Activated T-helper 1 cell treated with anti-CD3 and anti-CD28 coated beads, Interleukin-12 subunit alpha, Interleukin-12 subunit beta, Interleukin-2, Interleukin-4 antibody, amounts not matched to agents 30 ng/mL and 10 ng/mL and 1 ng/mL, durations not matched to agents 14 hours and 24 hours and 36 hours (primary cell): ENCODE results near the gene AP1G1. TPM values are rescaled to one million over a fixed set of nuclear protein-coding genes. Genes with fewer than 3 reads are reported as not detected.
A peak's percentile ranks its signal among the peaks of the same experiment; 100 is the strongest.

Experiments
- DNase-seq: peaks from one replicate; pipeline ENCODE4 v3.0.0; 2021; ENCODE audit warnings: low spot score
- H3K27ac Mint-ChIP-seq: one replicate; pipeline ENCODE4 v1.8.0; 2021; ENCODE audit warnings: mild to moderate bottlenecking, mixed read lengths
- H3K27me3 Mint-ChIP-seq: one replicate; pipeline ENCODE4 v1.8.0; 2022; ENCODE audit warnings: mild to moderate bottlenecking, moderate library complexity, mixed read lengths; ENCODE audit not compliant: insufficient read depth
- H3K36me3 Mint-ChIP-seq: one replicate; pipeline ENCODE4 v1.8.0; 2021; ENCODE audit warnings: low read depth, mixed read lengths
- H3K4me1 Mint-ChIP-seq: one replicate; pipeline ENCODE4 v1.8.0; 2021; ENCODE audit warnings: low read depth, mixed read lengths
- H3K4me3 Mint-ChIP-seq: one replicate; pipeline ENCODE4 v1.8.0; 2021; ENCODE audit warnings: mild to moderate bottlenecking, moderate library complexity, mixed read lengths
- H3K9me3 Mint-ChIP-seq: one replicate; pipeline ENCODE4 v1.8.0; 2021; ENCODE audit warnings: mixed read lengths
- intact Hi-C: fragments of 100-400 bp; cut with micrococcal nuclease; formaldehyde crosslinking; loops from one replicate; pipeline ENCODE4 v1.15.1; 2024
- total RNA-seq: library from RNA; stranded (reverse); gene quantifications from 2 replicates; pipeline ENCODE4 v1.2.3, GENCODE V29; 2022

The AP1G1 gene
- total RNA-seq, 1 donor from 2014 or later: 85.5 TPM

- Mint-ChIP-seq H3K36me3 (peaks cover 15% of the 10 kb centered on the region), H3K27me3 (peaks cover 6% of the 10 kb centered on the region), H3K4me1 (peaks cover 15% of the 10 kb centered on the region), H3K27ac (no peak overlapping the region), H3K9me3 (no peaks in the 10 kb centered on the region), H3K4me3 (no peak overlapping the region)
- DNase-seq: no peak
- intact Hi-C loops: loop anchor here (10.0 kb wide), 2 partner anchors 263 to 937 kb away; partner anchors contain the start of gene ZNF23
Observed at GRCh38 chr16:71727551-71728324, 80.9 kb downstream of the AP1G1 start.

GRCh38 chr16:71726476-71727315 is 81.9 kb downstream of the AP1G1 start:
- Mint-ChIP-seq H3K4me3 (no peak overlapping the region), H3K27me3 (peaks cover 6% of the 10 kb centered on the region), H3K9me3 (no peaks in the 10 kb centered on the region), H3K4me1 (peaks cover 19% of the 10 kb centered on the region), H3K27ac (no peak overlapping the region), H3K36me3 (peaks cover 5% of the 10 kb centered on the region)
- intact Hi-C loops: loop anchor here (10.0 kb wide), 2 partner anchors 262 to 938 kb away; partner anchors contain the start of gene ZNF23
- no peak for DNase-seq

DNA sequence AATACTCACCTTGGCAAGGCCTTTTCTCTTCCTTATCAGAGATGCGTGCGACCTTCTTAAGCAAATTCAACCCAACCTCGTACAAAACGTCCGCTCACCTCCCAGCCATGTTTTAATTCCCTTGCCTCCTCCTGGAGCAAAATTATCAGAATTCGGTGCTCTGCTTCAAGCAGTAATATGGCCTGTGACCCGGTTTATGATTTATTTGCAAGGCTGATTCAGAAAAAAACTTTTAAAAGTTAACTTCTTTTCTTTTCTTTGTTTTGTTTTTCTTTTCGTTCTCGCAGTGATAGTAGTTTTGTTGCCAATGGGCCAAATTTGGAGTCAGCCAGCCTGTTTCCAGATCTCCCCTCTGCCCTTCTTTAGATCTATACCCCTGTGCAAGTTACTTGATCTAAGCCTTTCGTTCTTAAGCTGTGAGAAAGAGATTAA is 84.3 kb downstream of the AP1G1 start, which contains the start of gene PHLPP2:
Gene PHLPP2, minus strand, starts transcription at position 382 of the 432 bp plus-strand sequence. CDS start 9,906 bp downstream, outside the sequence.
- H3K36me3 Mint-ChIP-seq: no peaks in the 10 kb centered on the region
- intact Hi-C loops: loop anchor here (1.0 to 10.0 kb wide), 8 partner anchors 84 to 940 kb away; partner anchors contain the start of genes AP1G1, CMTR2, DHX38 and TXNL4B
- no peak for DNase-seq
- H3K4me1 Mint-ChIP-seq: peaks cover 14% of the 10 kb centered on the region
- peak within 1 kb of the TSS; percentile 85 for H3K4me3 Mint-ChIP-seq
- no peaks in the 10 kb centered on the region for H3K9me3 Mint-ChIP-seq
- no peak within 1 kb of the TSS for H3K27ac Mint-ChIP-seq
- peaks cover 6% of the 10 kb centered on the region for H3K27me3 Mint-ChIP-seq

DNA sequence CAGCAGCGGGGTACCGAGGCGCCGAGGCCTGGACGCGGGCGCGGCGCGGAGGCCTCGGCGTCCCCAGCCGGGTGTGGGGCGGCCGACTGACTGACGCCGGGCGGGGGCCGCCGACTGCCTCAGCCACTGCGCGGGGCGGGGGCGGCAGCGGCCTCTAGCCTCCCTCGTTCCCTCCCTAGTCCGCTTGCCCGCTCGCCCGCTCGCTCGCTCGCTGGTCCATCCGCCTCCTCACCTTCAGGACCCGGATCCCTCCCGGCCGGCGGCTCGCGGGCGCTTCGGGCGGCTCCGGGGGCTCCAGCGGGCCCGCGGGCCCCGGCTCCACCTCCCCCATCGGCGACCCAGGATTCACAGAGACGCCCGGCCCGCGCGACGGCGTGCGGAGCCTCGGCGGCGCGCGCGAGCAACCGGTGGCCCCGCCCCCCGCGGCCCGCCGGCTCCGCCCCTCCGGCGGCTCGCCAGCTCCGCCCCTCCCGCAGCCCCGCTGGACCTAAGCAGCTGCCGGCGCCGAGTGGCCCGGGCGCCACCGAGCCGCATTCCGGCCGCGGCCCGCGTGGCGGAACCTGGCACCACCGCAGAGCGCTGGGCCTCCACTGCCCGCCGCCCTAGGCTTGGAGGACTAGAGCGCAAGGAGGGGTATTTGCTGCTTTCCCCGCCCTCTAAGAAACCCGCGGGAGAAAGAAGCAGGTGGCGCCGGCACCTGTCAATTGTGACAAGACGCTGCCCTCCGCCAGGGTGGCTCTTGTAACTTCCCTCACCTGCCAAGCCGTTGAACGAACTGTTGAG is 84.9 kb downstream of the AP1G1 start:
- Mint-ChIP-seq H3K4me1 (peaks cover 14% of the 10 kb centered on the region), H3K9me3 (no peaks in the 10 kb centered on the region), H3K27ac (no peak overlapping the region), H3K36me3 (no peaks in the 10 kb centered on the region), H3K4me3 (peak overlapping the region; percentile 85), H3K27me3 (peaks cover 6% of the 10 kb centered on the region)
- intact Hi-C loops: loop anchor here (1.0 to 10.0 kb wide), 12 partner anchors 23 to 941 kb away; partner anchors contain the start of genes AP1G1, CMTR2, DHODH and DHX38
- DNase-seq: peak; percentile 72

- H3K9me3 Mint-ChIP-seq: no peaks in the 10 kb centered on the region
- H3K27ac Mint-ChIP-seq: peak overlapping the region; percentile 80
- H3K4me1 Mint-ChIP-seq: peaks cover 14% of the 10 kb centered on the region
- H3K36me3 Mint-ChIP-seq: no peaks in the 10 kb centered on the region
- intact Hi-C loops: loop anchor here (1.0 to 10.0 kb wide), 9 partner anchors 24 to 942 kb away; partner anchors contain the start of genes CMTR2, DHODH, DHX38 and IST1
- H3K27me3 Mint-ChIP-seq: peaks cover 6% of the 10 kb centered on the region
- peak; percentile 48 for DNase-seq
- peak overlapping the region; percentile 92 for H3K4me3 Mint-ChIP-seq
Observed at GRCh38 chr16:71722801-71723536, 85.7 kb downstream of the AP1G1 start.

DNA sequence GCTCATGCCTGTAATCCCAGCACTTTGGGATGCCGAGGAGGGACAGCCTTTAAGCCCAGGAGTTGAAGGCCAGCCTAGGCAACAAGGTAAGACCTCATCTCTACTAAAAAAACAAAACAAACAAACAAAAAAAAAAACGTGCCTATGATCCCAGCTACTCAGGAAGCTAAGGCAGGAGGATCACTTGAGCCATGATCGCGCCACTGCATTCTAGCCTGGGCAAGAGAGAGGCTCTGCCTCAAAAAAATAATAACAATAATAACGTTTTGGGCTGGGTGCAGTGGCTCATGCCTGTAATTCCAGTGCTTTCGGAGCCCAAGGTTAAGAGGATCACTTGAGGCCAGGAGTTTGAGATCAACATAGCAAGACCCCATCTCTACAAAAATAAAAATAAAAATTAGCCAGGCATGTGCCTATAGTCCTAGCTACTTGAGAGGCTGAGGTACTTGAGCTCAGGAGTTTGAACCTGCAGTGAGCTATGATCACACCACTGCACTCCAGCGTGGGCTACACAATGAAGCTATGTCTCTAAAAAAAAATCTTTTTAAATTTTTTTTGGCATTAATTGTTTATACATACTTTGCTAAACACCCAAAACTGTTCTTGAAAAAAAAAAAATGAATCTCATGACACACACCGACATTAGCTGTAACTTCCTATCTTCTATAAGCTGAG is 87.4 kb downstream of the AP1G1 start:
- H3K27me3 Mint-ChIP-seq: peaks cover 6% of the 10 kb centered on the region
- H3K4me3 Mint-ChIP-seq: peak overlapping the region; percentile 66
- no peak overlapping the region for H3K27ac Mint-ChIP-seq
- intact Hi-C loops: loop anchor here (5.0 to 10.0 kb wide), 5 partner anchors 256 to 944 kb away; partner anchors contain the start of genes CMTR2, DHX38, TXNL4B and VAC14
- peaks cover 14% of the 10 kb centered on the region for H3K4me1 Mint-ChIP-seq
- H3K36me3 Mint-ChIP-seq: peaks cover 2% of the 10 kb centered on the region
- DNase-seq: no peak
- H3K9me3 Mint-ChIP-seq: no peaks in the 10 kb centered on the region

DNA sequence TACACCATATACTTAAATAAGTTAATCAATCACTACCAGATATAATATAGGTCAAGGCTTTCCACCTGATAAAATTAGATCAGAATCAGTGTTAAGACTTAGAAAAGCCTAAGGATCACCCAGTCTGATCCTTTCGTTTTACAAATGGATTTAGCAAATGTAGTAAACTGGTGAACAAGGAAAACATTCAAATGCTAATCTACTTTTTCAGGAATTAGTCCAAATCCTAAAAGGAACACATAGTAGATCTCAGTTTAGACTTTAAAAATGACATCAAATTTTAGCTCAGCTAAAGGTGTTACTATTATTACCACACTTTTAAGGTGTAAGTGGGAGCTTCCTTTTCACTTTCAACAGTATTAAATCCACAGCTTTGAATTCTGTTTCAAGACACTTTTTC is 96.1 kb downstream of the AP1G1 start:
- Mint-ChIP-seq H3K27ac (no peak overlapping the region), H3K4me3 (no peak overlapping the region), H3K27me3 (no peaks in the 10 kb centered on the region), H3K36me3 (peaks cover 5% of the 10 kb centered on the region), H3K4me1 (peaks cover 8% of the 10 kb centered on the region), H3K9me3 (no peaks in the 10 kb centered on the region)
- DNase-seq: no peak
- intact Hi-C loops: no loop called here

DNA sequence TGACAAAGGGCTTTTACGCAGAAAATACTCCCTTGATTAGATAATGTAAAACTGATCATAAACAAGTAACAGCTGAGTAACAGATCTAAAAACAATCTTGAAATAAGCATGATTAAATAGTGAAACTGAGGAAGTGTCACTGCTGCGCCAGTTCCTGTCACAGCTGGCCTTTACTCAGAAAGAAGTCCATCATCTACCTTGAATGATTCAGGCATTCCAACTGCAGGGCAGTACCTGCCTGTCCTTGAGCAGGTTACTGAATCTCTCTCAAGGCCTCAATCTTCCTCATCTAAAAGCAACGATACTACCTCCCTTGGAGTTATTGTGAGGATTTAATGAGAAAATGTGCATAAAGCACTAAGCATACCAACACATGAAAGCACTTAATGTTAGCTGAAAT is 96.8 kb downstream of the AP1G1 start:
- H3K9me3 Mint-ChIP-seq: no peaks in the 10 kb centered on the region
- H3K27me3 Mint-ChIP-seq: no peaks in the 10 kb centered on the region
- H3K4me1 Mint-ChIP-seq: peaks cover 8% of the 10 kb centered on the region
- peaks cover 5% of the 10 kb centered on the region for H3K36me3 Mint-ChIP-seq
- DNase-seq: no peak
- intact Hi-C loops: no loop called here
- H3K27ac Mint-ChIP-seq: no peak overlapping the region
- H3K4me3 Mint-ChIP-seq: no peak overlapping the region

DNA sequence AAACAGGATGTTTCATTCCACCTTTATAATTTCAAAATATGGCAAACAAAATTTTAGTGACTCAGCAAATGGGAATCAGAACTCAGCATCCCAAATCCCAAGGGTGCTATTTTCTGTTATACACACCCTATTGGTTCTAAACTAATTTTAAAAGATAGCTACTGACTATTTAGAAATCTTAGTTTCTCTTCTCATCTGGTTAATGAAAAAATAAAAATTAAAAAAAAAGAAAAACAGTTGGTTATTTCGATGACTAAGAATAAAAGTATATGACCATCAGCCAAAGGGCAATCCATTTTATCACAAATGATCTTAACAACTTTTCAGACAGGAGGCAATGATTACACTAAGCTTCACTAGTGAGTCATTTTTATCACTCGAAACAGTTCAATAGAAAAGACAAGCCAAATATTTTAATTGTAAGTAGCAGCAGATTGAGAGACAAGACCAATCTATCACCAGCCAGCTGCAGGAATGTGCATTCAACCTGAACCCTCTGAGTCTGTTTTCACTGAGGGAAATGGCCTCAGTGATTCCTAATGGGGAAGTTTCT is 99.3 kb downstream of the AP1G1 start:
- Mint-ChIP-seq H3K4me1 (peaks cover 8% of the 10 kb centered on the region), H3K27me3 (no peaks in the 10 kb centered on the region), H3K4me3 (no peak overlapping the region), H3K27ac (no peak overlapping the region), H3K36me3 (peaks cover 2% of the 10 kb centered on the region), H3K9me3 (no peaks in the 10 kb centered on the region)
- intact Hi-C loops: no loop called here
- DNase-seq: no peak

GRCh38 chr16:71708696-71709095 is 99.9 kb downstream of the AP1G1 start:
- no peaks in the 10 kb centered on the region for H3K9me3 Mint-ChIP-seq
- DNase-seq: no peak
- no peak overlapping the region for H3K27ac Mint-ChIP-seq

GRCh38 chr16:71707199-71707598 is 101.4 kb downstream of the AP1G1 start:
- intact Hi-C loops: no loop called here
- DNase-seq: no peak
- Mint-ChIP-seq H3K4me1 (peaks cover 8% of the 10 kb centered on the region), H3K9me3 (no peaks in the 10 kb centered on the region), H3K4me3 (no peak overlapping the region), H3K27me3 (no peaks in the 10 kb centered on the region), H3K27ac (no peak overlapping the region), H3K36me3 (peaks cover 4% of the 10 kb centered on the region)

More at GRCh38 chr16:71708696-71709095, 99.9 kb downstream of the AP1G1 start:
- Mint-ChIP-seq H3K27me3 (no peaks in the 10 kb centered on the region), H3K36me3 (peaks cover 2% of the 10 kb centered on the region), H3K4me1 (peaks cover 8% of the 10 kb centered on the region), H3K4me3 (no peak overlapping the region)
- intact Hi-C loops: no loop called here
